ENCODE measurements around the gene NXT1.

DNA sequence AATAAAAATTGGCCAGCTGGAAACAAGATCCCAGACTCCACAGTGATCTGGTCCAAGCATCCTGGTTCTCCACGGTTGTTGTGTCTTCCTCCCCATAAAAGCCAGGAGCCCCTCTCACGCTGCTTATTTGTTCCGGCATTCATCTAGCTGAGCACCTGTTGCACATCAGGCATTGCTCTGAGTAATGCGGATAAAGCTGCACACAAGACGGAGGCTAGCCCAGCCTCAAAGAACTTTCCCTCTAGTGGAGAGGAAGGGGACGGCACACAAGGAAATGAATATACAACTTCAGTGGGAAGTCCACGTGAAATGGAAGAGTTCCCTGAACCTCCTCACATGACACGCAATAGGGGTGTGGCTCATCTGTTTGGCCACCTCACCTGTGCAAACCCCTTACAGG, 30.3 kb upstream of the NXT1 start:
- TF ChIP-seq, protein P1, sequence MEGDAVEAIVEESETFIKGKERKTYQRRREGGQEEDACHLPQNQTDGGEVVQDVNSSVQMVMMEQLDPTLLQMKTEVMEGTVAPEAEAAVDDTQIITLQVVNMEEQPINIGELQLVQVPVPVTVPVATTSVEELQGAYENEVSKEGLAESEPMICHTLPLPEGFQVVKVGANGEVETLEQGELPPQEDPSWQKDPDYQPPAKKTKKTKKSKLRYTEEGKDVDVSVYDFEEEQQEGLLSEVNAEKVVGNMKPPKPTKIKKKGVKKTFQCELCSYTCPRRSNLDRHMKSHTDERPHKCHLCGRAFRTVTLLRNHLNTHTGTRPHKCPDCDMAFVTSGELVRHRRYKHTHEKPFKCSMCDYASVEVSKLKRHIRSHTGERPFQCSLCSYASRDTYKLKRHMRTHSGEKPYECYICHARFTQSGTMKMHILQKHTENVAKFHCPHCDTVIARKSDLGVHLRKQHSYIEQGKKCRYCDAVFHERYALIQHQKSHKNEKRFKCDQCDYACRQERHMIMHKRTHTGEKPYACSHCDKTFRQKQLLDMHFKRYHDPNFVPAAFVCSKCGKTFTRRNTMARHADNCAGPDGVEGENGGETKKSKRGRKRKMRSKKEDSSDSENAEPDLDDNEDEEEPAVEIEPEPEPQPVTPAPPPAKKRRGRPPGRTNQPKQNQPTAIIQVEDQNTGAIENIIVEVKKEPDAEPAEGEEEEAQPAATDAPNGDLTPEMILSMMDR (conservative IDR thresholded peaks at IDR 0.05; ENCODE audit: low read depth, low read length) = peak; percentile 35
- TF ChIP-seq POLR2A (IDR thresholded peaks at IDR 0.05; ENCODE audit: low read depth, low read length) = no peak

Measured in IMR-90 (cell line).